A204.1 (cell line): ENCODE measurements around the gene PUM2.
"Not testable (repeated sequence)": the region's sequence is repeated elsewhere in the genome, so short reads cannot be mapped to it uniquely, and the experiment has no call there.

ENCODE experiments used
- FAIRE-seq: peaks from 2 replicates; lab custom pipeline; 2012; peaks lifted over from hg19 to GRCh38; lab: Jason Lieb, UNC

The PUM2 gene

GRCh38 chr2:20291846-20292408 lies 58.7 kb downstream of the PUM2 start:
- no peak for FAIRE-seq

DNA sequence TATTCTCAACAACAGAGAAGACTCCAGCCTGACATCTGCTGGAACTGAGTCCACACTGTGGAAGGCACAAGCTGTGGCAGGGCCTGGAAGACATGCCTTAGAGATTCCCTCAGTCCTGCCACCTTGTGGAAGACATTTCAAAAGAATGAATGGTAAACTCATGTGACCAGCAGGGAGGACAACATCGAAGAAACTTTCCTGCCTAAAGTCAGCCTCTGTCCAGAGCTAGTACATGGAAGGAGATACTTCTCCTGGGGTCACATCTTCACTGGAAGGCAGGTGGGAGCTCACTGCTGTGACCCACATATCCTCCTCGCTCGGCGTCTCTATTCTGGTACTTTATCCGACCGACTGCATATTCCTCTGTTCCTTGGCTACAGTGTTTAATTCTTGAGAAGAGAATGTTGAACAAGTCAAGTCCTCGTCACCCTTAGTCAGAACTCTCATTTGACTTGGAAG lies 59.5 kb downstream of the PUM2 start:
- peak; percentile 94 for FAIRE-seq

- no peak for FAIRE-seq
These were observed 61.9 kb downstream of the PUM2 start for GRCh38 chr2:20288642-20289340.

GRCh38 chr2:20282916-20283592 lies 67.6 kb downstream of the PUM2 start:
- FAIRE-seq, result no peak

DNA sequence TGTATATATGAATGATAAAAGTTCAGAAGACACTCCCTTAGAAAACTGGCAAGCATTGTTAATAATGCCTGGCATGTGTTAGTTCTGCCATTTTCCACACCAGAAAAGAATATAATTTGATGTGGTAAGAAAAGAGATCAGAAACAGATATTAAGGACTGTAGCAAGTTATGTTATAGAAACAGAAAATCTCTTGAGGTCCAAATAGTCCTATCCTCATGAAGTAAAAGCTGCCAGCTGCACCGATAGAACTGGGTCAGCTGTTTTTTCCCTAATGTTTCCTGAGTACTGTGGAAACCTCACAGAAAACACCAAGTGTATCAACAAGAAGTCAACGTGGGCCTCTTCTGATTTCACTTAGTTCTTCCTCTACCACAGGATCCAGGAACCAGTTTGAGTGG lies 68.8 kb downstream of the PUM2 start:
- FAIRE-seq, result no peak

DNA sequence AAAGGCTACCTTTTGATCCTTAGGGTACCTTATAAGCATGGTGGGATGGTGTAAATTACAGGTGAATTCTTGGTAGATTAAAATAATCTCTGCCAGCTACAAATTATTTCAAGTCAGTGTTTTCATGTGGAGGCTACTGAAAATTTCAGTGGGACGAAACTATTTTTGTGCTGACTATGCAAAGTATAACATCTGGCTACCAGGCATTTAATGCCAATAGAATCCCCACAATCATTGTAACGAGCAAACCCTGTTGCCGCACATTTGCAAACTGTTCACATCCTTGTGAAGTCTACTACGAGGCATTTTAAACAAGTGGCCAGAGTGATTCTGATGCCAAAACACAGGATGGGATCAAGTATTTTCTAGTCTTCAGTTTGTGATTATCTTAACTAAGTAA lies 77.6 kb downstream of the PUM2 start:
- FAIRE-seq, result no peak

DNA sequence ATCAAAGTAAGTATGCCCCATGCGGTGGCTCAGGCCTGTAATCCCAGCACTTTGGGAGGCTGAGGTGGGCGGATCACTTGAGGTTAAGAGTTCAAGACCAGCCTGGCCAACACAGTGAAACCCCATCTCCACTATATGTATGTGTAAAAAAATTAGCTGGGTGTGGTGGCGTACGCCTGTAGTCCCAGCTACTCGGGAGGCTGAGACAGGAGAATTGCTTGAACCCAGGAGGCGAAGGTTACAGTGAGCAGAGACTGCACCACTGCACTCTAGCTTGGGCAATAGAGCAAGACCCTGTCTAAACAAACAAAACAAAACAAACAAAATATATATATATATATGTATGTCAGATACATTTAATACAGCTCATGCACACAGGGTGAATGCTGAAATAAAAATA lies 82.3 kb downstream of the PUM2 start:
- not testable (repeated sequence) for FAIRE-seq

GRCh38 chr2:20267529-20267928 lies 83.1 kb downstream of the PUM2 start:
- no peak for FAIRE-seq

DNA sequence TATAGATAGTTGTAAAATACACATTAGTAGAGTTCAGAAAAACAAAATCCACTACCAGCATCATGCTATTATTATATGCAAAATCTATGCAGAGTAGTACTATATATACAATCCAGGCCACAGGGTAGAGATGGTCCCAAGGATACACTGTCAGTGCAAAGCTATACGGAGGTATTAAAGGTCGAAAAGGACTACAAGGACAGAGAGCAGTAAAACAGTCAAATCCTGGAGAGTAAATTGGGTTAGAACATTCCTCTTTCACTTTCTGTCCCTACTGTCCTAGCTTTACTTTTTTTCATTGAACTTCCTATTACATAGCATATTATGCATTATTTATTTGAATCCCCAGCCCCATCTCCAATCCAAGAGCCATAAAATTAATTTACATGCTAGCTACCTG lies 86.0 kb downstream of the PUM2 start:
- no peak for FAIRE-seq

GRCh38 chr2:20257411-20257810 lies 93.2 kb downstream of the PUM2 start:
- FAIRE-seq, result no peak

GRCh38 chr2:20254731-20255130 lies 95.9 kb downstream of the PUM2 start:
- no peak for FAIRE-seq

DNA sequence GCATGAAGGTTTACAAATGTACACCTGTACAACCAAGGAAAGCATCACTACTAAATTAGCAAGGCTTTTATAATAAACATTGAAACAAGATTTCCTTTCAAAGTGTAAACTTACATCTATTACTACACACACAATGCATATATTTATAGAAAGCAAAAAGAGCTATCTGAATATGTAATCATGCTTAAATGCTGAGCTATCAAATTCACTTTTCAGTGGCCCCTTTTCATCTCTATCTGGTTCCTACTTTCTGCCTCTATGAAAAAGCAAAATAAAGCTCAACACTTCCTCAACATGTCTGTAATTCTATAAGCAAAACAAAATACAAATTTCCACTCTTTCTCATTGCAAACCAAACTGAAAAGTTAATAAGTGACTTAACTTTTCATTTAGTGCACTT lies 100.2 kb downstream of the PUM2 start:
- no peak for FAIRE-seq

DNA sequence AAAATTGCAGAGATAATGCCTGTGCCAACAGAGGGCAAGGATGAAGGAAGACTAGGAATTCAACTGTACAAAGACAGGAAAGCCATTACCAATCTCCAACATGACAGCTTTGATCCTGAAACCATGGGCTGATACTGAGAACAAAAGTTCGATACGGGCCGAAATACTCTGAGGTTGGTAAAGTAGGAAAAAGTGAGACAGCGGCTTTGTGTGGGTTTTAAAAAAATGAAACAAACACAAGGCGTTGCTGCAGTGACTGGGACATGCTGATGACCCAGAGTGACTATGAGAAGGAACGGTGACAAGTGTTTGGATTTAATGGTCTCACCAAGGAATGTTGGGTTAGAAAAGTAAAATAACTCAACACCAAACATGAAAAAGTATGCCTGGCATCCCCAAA lies 101.5 kb downstream of the PUM2 start:
- no peak for FAIRE-seq

DNA sequence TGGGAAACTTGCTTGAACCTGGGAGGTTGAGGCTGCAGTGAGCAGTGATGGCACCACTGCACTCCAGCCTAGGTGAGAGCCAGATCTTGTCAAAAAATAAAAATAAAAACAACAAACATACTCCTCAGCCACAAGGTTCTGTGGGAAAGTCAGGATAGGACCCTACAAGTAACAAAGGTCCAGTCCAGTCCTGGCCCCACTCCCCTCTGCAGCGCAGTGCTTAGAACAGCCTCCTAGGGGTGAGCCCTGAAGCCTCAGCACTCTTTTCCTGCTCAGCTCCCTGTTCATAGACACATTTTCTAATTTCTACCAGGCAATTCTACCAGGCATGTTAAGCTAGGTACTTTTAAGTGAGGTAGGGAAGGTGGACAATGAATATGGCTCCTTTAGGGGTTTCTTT lies 103.6 kb downstream of the PUM2 start:
- FAIRE-seq, result no peak

DNA sequence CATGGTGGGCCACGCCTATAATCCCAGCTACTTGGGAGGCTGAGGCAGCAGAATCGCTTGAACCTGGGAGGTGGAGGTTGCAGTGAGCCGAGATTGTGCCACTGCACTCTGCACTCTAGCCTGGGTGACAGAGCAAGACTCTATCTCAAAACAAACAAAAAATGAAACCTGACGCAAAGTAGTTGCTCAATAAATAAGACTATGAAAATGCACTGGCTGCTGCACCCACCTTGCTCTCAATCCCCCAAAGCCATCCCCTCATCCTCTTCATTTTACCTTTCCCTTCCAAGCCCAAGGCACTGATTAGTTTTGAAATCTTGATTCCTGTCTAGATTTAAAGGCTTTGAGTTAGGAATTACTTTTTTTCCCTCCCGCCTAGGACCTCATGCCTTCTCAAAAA lies 107.0 kb downstream of the PUM2 start:
- FAIRE-seq, result not testable (repeated sequence)

DNA sequence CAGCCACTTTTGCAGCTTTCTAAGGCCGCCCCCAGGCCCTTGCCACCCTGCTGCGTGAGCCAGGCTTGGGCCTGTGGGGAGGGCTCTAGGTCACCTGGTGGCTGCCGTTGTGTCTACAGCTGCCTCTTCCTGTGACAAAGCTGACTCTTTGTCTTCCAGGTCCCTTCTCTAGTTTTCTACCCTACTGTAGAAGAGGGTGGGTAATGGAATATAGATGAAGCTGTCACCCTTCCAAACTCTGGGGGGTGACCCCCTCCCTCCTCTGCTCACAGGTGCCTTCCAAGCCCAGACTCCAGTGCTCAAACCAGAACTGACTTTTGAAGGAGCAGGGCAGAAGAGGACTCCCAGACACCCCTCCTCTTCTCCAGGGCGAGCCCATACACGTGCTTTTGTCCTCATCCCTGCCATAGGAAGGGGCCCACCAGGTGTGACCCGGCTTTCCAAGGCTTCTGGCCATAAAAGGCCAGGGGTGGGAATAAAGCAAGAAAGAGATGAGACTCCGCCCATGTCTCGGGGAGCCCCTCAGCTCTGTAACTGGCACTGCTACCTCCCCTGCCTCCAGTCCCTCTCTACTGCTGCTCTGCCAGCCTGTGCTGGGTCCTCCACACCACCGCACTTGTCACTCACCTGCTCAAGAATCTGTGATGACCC lies 107.8 kb downstream of the PUM2 start:
- no peak for FAIRE-seq

DNA sequence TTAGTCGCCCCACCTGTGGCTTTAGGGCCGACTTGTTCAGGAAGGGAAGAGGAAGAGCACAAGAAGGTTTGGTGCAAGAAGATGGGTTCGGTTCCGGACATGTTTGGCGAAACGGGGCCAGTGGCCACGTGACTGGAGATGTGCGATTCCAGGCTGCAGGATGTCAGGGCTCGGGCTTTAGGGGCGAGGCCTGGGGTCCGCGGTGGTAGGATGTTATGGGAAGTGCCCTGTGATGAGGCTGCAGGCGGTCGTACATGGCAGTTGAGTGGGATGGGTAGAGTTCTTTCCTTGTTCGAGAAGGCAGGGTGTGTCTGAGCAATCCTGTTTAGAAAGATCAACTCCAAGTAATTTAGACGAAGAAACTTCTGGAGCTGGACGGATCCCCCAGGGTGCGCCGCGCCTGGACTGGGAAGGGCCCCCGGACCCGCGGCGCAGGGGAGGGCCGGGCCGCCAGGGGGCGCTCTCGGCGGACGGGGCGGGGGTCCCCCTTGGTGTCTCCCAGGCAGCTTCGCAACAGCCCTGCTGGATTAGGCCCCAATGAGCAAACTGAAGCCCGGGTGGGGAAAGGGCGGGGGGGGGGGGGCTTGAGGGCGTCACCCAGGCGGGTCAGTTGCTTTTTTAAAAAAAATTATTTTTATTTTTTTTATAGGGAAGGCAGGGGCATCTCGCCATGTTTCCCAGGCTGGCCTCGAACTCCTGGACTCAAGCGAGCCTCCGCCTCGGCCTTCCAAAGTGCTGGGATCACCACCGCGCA lies 108.5 kb downstream of the PUM2 start:
- FAIRE-seq, result no peak

- not testable (repeated sequence) for FAIRE-seq
These were observed 110.4 kb downstream of the PUM2 start for GRCh38 chr2:20240291-20240690.

DNA sequence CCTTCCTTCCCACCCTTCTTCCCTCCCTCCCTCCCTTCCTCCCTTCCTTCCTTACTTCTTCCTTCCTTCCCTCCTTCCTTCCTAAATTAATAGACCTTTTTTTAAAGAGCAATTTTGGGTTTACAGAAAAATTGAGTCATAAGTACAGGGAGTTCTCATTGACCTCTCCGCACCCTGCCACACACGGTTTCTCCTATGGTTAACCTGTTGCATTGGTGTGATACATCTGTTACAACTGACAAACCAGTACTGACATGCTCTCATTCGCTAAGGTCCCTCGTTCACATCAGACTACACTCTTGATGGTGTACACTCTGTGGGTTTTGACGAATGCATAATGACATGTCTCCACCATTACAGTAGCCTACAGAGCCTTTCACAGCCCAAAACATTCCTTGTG lies 114.1 kb downstream of the PUM2 start:
- FAIRE-seq, result no peak

GRCh38 chr2:20235655-20236305 lies 114.9 kb downstream of the PUM2 start:
- FAIRE-seq, result no peak

DNA sequence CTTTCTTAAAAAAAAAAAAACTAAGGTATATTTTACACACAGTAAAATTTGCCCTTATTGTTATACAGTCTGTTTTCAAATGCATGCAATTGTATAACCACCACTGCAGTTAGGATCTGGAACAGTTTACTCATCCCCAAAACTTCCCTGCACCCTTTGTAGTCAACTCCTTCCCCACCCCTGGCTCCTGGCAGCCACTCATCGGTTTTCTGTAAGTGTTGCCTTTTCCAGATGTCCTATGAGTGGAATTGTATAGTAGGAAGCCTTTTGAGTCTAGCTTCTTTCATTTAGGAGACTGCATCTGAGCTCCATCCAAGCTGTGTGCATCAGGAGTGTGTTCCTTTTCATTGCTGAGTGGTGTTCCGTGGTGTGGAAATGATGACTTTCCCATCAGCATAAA lies 116.0 kb downstream of the PUM2 start:
- FAIRE-seq, result not testable (repeated sequence)

DNA sequence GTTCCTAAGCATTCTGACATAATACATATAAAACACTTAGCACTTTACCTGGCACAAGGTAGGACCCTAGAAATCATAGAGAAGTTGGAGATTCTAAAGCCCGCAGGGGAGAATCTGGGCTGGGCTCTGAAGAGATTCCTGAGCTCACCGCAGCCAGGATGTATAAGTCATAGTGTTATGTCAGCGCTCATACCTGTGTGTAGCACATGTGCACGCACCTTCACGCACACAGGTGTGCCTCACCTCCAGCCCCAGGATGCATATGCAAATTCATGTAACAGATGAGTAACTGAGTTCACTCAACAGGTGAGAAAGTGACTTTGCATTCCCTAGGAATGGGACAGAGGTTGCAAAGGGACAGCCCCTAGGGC lies 117.8 kb downstream of the PUM2 start:
- FAIRE-seq, result no peak
